HK-2 (cell line): Measurements from ENCODE around the gene SFT2D1.
"Not testable (repeated sequence)": the region's sequence is repeated elsewhere in the genome, so short reads cannot be mapped to it uniquely, and the experiment has no call there.

Experiments
- DNase-seq: peaks from one replicate; pipeline ENCODE4 v3.0.0-alpha.2; 2018; ENCODE audit not compliant: unreplicated experiment

The SFT2D1 gene

GRCh38 chr6:166342349-166343149, at the start of gene SFT2D1:
SFT2D1 (minus strand) TSS chr6:166342545; CDS start chr6:166342481, 64 bp downstream.
- DNase-seq: peak; percentile 84

DNA sequence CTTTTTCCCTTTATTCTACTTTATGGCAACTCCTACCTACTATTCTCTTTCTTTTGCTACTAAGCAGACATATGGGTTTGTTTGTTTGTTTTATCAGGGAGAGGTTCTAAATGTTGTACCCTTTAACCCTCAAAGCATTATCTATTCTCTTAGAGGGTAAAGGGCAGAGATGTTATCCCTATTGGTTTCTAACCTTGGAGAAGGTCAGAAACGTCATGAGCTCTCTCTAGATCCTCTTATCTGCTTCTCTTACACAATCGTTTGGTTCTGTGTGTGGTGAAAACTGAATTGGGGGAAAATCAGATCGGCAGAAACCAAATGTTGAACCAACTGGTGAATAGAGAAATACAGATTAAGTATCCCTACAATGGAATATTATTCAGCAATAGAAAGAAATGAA, 46.8 kb upstream of the SFT2D1 start:
- no peak for DNase-seq

DNA sequence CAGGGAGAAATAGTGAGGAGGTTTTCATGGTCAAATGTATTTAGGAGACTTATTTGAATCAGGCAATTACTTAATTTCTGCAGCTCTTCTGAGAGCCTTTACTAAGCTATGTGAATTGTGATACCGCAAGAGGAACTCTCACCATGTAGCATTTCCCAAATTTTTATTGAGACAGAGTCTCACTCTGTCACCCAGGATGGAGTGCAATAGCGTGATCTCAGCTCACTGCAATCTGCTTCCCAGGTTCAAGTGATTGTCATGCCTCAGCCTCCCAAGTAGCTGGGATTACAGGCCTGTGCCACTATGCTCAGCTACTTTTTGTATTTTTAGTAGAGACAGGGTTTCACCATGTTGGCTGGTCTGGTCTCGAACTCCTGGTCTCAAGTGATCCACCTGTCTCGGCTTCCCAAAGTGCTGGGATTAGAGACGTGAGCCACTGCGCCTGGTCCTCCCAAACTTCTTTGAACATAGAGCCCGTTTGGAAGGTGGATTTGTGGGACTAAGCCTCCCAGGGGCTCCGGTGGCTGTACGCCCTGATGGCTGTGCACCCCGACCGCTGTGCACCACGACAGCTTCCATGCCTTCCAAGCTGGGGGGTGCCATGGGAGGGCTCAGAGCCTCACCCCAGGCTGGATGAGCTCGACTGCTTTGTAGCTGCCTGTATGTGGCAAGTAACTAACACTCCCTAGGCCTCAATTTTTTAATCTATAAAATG, 46.1 kb upstream of the SFT2D1 start:
- no peak for DNase-seq

GRCh38 chr6:166387642-166388289, 45.4 kb upstream of the SFT2D1 start:
- DNase-seq: no peak

DNA sequence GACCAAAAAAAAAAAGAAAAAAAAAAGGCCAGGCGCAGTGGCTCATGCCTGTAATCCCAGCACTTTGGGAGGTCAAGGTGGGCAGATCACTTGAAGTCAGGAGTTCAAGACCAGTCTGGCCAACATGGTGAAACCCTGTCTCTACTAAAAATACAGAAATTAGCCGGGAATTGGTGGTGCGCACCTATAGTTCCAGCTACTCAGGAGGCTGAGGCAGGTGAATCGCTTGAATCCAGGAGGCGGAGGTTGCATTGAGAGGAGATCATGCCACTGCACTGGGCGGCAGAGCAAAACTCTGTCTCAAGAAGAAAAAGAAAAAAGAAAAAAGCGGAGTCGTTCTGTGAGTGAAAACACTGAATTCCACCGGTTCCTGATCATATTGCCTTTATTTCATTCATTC, 44.8 kb upstream of the SFT2D1 start:
- DNase-seq: not testable (repeated sequence)

GRCh38 chr6:166386111-166386510, 43.8 kb upstream of the SFT2D1 start:
- DNase-seq: no peak

DNA sequence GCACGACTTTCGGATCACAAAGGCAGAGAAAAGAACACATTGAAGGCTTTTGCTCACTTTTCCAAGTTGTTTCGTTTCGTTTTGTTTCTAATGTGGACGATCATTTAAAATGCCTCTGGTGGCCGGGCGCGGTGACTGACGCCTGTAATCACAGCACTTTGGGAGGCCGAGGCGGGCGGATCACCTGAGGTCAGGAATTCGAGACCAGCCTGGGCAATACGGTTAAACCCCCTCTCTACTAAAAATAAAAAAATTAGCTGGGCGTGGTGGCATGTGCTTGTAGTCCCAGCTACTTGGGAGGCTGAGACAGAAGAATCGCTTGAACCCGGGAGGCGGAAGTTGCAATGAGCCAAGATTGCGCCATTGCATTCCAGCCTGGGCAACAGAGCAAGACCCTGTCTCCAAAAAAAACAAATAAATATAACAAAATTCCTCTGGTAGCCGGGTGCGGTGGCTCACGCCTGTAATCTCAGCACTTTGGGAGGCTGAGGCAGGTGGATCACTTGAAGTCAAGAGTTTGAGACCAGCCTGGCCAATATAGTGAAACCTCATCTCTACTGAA, 41.5 kb upstream of the SFT2D1 start:
- DNase-seq: not testable (repeated sequence)

GRCh38 chr6:166382933-166383801, 40.8 kb upstream of the SFT2D1 start, which contains the start of gene MPC1:
MPC1 (minus strand) TSS chr6:166382940; CDS start chr6:166382876, 64 bp downstream.
- peak; percentile 95 for DNase-seq

- DNase-seq: no peak
Measured at GRCh38 chr6:166382500-166382932, 40.2 kb upstream of the SFT2D1 start.

- DNase-seq: peak; percentile 75
Measured at GRCh38 chr6:166381733-166382499, 39.6 kb upstream of the SFT2D1 start.

GRCh38 chr6:166381381-166381732, 39.0 kb upstream of the SFT2D1 start:
- DNase-seq: no peak

DNA sequence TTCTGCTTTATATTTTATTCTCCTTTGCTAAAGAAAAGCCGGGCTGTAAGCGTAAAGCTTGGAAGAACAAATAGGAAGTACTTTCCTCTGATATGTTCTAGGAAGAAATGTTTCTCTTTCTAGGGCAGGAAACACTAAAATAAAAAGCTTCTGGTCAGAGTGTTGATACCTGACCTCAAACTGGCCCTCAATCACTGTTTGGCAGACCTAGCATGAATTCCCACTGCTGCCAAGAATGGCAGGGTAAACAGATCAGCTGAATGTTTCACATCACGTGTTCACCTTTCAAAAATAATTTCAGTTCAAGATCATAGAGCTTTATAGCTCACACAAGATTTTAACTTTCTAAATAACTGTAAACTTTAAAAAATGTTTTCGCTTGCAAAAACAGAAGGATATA, 37.5 kb upstream of the SFT2D1 start:
- no peak for DNase-seq

DNA sequence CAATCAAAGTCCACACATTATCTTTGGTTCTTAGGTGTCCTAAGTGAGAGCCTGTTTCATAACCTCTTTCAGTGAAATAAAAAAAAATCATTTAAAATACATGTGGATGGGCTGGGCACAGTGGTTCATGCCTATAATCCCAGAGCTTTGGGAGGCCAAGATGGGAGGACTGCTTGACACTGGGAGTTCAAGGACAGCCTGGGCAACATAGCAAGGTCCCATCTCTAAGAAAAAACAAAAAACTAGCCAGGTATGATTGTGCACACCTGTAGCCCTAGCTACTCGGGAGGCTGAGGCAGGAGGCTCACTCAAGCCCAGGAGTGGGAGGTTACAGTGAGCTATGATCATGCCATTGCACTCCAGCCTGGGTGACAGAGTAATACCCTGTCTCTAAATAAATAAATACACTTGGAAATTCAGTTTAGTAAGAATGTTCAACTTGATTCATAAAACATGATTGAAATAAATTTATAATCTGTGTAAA, 36.8 kb upstream of the SFT2D1 start:
- no peak for DNase-seq

GRCh38 chr6:166377721-166378120, 35.4 kb upstream of the SFT2D1 start:
- DNase-seq: no peak

GRCh38 chr6:166375013-166375412, 32.7 kb upstream of the SFT2D1 start:
- DNase-seq: no peak

DNA sequence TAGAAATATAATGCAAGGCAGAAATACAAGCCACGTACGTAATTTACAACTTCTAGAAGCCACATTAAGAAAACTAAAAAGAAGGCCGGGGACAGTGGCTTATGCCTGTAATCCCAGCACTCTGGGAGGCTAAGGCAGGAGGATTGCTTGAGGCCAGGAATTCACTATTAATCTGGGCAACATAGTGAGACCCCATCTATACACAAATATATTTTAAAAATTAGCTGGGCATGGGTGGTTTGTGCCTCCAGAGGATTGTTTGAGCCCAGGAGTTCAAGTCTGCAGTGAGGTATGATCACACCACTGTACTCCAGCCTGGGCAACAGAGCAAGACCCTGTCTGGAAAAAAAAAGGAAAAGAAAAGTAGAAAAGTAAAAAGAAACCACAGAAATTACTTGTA, 28.1 kb upstream of the SFT2D1 start:
- DNase-seq: no peak

GRCh38 chr6:166369782-166370181, 27.4 kb upstream of the SFT2D1 start:
- no peak for DNase-seq

- DNase-seq: no peak
Measured at GRCh38 chr6:166366921-166367320, 24.6 kb upstream of the SFT2D1 start.

GRCh38 chr6:166365806-166366205, 23.5 kb upstream of the SFT2D1 start:
- no peak for DNase-seq

GRCh38 chr6:166365221-166365620, 22.9 kb upstream of the SFT2D1 start:
- no peak for DNase-seq
